ENCODE data around the gene RAB26. TPM values are rescaled to one million over a fixed set of nuclear protein-coding genes. Genes with fewer than 3 reads are reported as not detected.
A peak's percentile ranks its signal among the peaks of the same experiment; 100 is the strongest.
"Not testable (repeated sequence)": the region's sequence is repeated elsewhere in the genome, so short reads cannot be mapped to it uniquely, and the experiment has no call there.

RAB26 gene
- total and polyA plus RNA-seq, 2 experiments from 2014 or later = 0.71 TPM; not detected in 1

GRCh38 chr16:2129890-2130447, 18.5 kb upstream of the RAB26 start:
- WGBS, 2 experiments (ENCODE audit: low coverage in 1 of 2, low lambda C conversion rate in 2 of 2, missing lambda C conversion rate in 2 of 2) = 47% methylated on average over 20 to 21 of the region's 22 CpGs
- in situ Hi-C loops (cut with MboI) = not testable (repeated sequence)

GRCh38 chr16:2133797-2134196, 14.6 kb upstream of the RAB26 start:
- H3K27me3 ChIP-seq (replicated peaks; ENCODE audit: insufficient read depth); in situ Hi-C loops (cut with MboI); H3K9me2 ChIP-seq (ENCODE audit: insufficient read depth); H3K9me3 ChIP-seq (ENCODE audit: low read depth); H3K4me1 ChIP-seq (ENCODE audit: insufficient read depth); H2AFZ ChIP-seq; H4K20me1 ChIP-seq (ENCODE audit: insufficient read depth); H3K36me3 ChIP-seq (ENCODE audit: low read depth); H3F3A ChIP-seq (ENCODE audit: insufficient read depth): not testable (repeated sequence)
- peak; percentile 37 for DNase-seq
- Histone ChIP-seq H3K9ac (peak overlapping the region; percentile 83), H3K79me2 (ENCODE audit: insufficient read depth) (peaks cover 57% of the 10 kb centered on the region), H3K4me3 (peak overlapping the region; percentile 74), H3K4me2 (ENCODE audit: unreplicated experiment) (peak overlapping the region; percentile 88), H3K27ac (peak overlapping the region; percentile 76)
- WGBS, 2 experiments (ENCODE audit: low coverage in 1 of 2, low lambda C conversion rate in 2 of 2, missing lambda C conversion rate in 2 of 2) = 3 to 13% methylated on average over 5 to 7 of the region's 12 CpGs

More at GRCh38 chr16:2129890-2130447, 18.5 kb upstream of the RAB26 start:
- H4K20me1 ChIP-seq (ENCODE audit: insufficient read depth); H2AFZ ChIP-seq; H3K4me2 ChIP-seq (ENCODE audit: unreplicated experiment); H3K27me3 ChIP-seq (replicated peaks; ENCODE audit: insufficient read depth); H3K36me3 ChIP-seq (ENCODE audit: low read depth); H3K4me3 ChIP-seq; H3K9me2 ChIP-seq (ENCODE audit: insufficient read depth); H3K9me3 ChIP-seq (ENCODE audit: low read depth): not testable (repeated sequence)
- DNase-seq = peak; percentile 26
- Histone ChIP-seq H3K9ac (peak overlapping the region; percentile 42; the same call in 1 of the 2 replicates), H3K4me1 (ENCODE audit: insufficient read depth) (peaks cover 35% of the 10 kb centered on the region), H3K79me2 (ENCODE audit: insufficient read depth) (peaks cover 88% of the 10 kb centered on the region), H3K27ac (peak overlapping the region; percentile 73; the same call in 1 of the 2 replicates), H3F3A (ENCODE audit: insufficient read depth) (peaks cover 12% of the 10 kb centered on the region; the same call in 1 of the 2 replicates)

GRCh38 chr16:2135071-2135470, 13.4 kb upstream of the RAB26 start:
- H2AFZ ChIP-seq; in situ Hi-C loops (cut with MboI); H3K4me1 ChIP-seq (ENCODE audit: insufficient read depth); H3K36me3 ChIP-seq (ENCODE audit: low read depth); H3K27me3 ChIP-seq (replicated peaks; ENCODE audit: insufficient read depth); H3K9me2 ChIP-seq (ENCODE audit: insufficient read depth); H3F3A ChIP-seq (ENCODE audit: insufficient read depth); H3K9me3 ChIP-seq (ENCODE audit: low read depth); H3K4me2 ChIP-seq (ENCODE audit: unreplicated experiment); H4K20me1 ChIP-seq (ENCODE audit: insufficient read depth): not testable (repeated sequence)
- H3K4me3 ChIP-seq = peak overlapping the region; percentile 78
- 1% methylated on average over 20 of the region's 42 CpGs; no CpG with 5 or more reads in 1 of the 2 experiments for WGBS, 2 experiments (ENCODE audit: low coverage in 1 of 2, low lambda C conversion rate in 2 of 2, missing lambda C conversion rate in 2 of 2)
- peak overlapping the region; percentile 90 for H3K9ac ChIP-seq
- peak; percentile 51 for DNase-seq
- H3K27ac ChIP-seq = peak overlapping the region; percentile 67
- H3K79me2 ChIP-seq (ENCODE audit: insufficient read depth) = peaks cover 44% of the 10 kb centered on the region

- H2AFZ ChIP-seq = peak within 1 kb of the TSS; percentile 84
- peak within 1 kb of the TSS; percentile 90 for H3K9ac ChIP-seq
- H3K9me2 ChIP-seq (ENCODE audit: insufficient read depth); H3F3A ChIP-seq (ENCODE audit: insufficient read depth); in situ Hi-C loops (cut with MboI); H4K20me1 ChIP-seq (ENCODE audit: insufficient read depth); H3K4me1 ChIP-seq (ENCODE audit: insufficient read depth); H3K9me3 ChIP-seq (ENCODE audit: low read depth); H3K27me3 ChIP-seq (replicated peaks; ENCODE audit: insufficient read depth); H3K36me3 ChIP-seq (ENCODE audit: low read depth): not testable (repeated sequence)
- peak; percentile 93 for DNase-seq
- 0% methylated on average over 16 to 30 of the region's 81 CpGs for WGBS, 2 experiments (ENCODE audit: low coverage in 1 of 2, low lambda C conversion rate in 2 of 2, missing lambda C conversion rate in 2 of 2)
- peak within 1 kb of the TSS; percentile 67 for H3K4me2 ChIP-seq (ENCODE audit: unreplicated experiment)
- peak within 1 kb of the TSS; percentile 78 for H3K4me3 ChIP-seq
- H3K27ac ChIP-seq = peak within 1 kb of the TSS; percentile 67
- H3K79me2 ChIP-seq (ENCODE audit: insufficient read depth) = peaks cover 36% of the 10 kb centered on the region
These were observed 12.5 kb upstream of the RAB26 start, which contains the start of gene PKD1 for GRCh38 chr16:2135770-2136490. Gene PKD1 (minus strand): TSS chr16:2135898. CDS start chr16:2135689, 209 bp downstream.
